Activated T-cell treated with anti-CD3 and anti-CD28 coated beads for 4 hours (primary cell): Measurements from ENCODE around the gene TBC1D26.
"Not testable (repeated sequence)": the region's sequence is repeated elsewhere in the genome, so short reads cannot be mapped to it uniquely, and the experiment has no call there.

Source experiments
- DNase-seq: peaks from one replicate; pipeline ENCODE4 v3.0.0-alpha.2; 2020

The TBC1D26 gene

GRCh38 chr17:15731900-15732299 is at the start of gene TBC1D26:
TSS of gene TBC1D26 (plus strand) at chr17:15732283. CDS start at chr17:15735349, 3,066 bp downstream.
- DNase-seq, result not testable (repeated sequence)

GRCh38 chr17:15683135-15683534 is 48.9 kb upstream of the TBC1D26 start:
- DNase-seq, result not testable (repeated sequence)

DNA sequence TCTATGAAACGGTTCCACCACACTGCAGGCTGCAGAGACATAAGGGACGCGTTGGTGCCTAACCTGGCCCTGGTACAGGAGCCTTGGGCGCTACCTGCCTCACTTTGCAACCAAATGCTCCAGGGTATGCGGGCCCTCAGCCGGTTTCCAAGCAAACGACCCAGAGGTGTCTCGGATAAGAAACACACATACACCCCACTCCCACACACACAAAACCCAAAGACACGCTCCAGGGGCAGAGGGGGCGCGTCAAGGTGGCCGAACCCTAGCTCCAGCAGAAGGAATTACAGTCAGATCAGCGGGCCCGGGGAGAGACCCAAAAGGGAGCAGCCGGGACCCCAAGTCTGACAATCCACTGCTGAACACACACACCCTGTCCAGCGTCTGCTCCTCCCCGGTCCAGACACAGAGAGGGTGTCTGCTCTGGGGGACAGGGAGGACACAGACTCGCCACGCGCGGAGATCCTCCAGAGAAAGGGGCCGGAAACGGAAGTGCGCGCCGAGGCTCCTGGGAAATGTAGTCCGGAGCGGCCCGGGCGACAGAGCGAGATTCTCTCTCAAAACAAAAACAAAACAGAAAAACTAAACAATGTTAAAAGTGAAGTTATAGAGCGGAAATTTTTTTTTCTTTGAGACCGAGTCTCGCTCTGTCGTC is 48.1 kb upstream of the TBC1D26 start, which contains the start of gene TRIM16:
Gene TRIM16, minus strand, starts transcription at position 488 of the 655 bp plus-strand sequence. CDS start 32,702 bp downstream, outside the sequence.
- DNase-seq, result peak; percentile 70

DNA sequence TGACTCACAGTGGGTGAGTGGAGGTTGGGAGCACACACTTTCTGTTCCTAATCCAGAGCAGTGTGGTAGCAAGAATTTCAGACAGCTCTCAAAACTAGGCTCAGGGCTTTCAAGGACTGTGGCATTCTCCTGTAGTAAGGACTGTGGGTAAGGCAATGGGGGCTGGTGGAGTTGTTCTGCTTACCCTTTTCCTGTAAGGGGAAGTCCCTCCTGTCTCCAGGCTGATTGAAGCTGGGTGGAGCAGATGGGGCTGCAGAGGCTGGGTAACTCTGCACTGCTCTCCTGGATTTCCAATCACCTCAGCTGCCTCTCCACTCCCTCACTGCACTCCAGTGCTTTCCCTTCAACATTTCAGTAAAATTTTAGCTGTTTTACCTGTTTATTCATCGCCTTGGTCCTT is 44.6 kb upstream of the TBC1D26 start:
- DNase-seq, result not testable (repeated sequence)

GRCh38 chr17:15698967-15699366 is 33.1 kb upstream of the TBC1D26 start:
- DNase-seq, result not testable (repeated sequence)

DNA sequence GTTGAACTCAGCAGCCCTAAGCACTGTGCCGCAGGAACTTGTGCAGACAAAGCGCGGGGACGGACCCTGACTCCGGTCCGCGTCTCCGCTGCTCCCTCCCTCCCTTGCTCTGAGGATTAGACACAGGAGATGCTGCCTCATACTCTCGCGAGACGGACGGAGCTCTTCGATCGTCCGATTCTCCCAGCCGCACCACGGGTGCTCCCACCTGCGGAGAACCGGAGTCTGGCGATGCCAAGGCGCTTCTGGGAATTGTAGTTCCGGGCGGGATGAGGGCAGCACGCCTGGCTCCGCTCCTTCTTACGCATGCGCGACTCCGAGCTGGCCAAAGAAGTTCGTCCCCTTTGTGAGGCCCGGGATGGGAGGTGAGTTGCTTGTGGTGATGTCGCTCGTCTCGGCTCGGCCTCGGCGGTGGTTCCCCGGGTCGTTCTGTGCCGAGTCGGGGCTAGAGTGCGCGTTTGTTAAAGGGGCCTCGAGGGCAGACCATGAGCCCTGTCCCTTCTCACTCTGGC is 32.6 kb upstream of the TBC1D26 start, which contains the start of gene ZNF286A:
Gene ZNF286A, plus strand, starts transcription at position 340 of the 512 bp plus-strand sequence. CDS start 578 bp downstream, outside the sequence.
- peak; percentile 88 for DNase-seq

GRCh38 chr17:15699937-15700336 is 32.1 kb upstream of the TBC1D26 start:
- DNase-seq, result not testable (repeated sequence)

GRCh38 chr17:15704239-15704638 is 27.8 kb upstream of the TBC1D26 start:
- not testable (repeated sequence) for DNase-seq

GRCh38 chr17:15704813-15705212 is 27.3 kb upstream of the TBC1D26 start:
- not testable (repeated sequence) for DNase-seq

- not testable (repeated sequence) for DNase-seq
Observed at GRCh38 chr17:15708879-15709278, 23.2 kb upstream of the TBC1D26 start.

DNA sequence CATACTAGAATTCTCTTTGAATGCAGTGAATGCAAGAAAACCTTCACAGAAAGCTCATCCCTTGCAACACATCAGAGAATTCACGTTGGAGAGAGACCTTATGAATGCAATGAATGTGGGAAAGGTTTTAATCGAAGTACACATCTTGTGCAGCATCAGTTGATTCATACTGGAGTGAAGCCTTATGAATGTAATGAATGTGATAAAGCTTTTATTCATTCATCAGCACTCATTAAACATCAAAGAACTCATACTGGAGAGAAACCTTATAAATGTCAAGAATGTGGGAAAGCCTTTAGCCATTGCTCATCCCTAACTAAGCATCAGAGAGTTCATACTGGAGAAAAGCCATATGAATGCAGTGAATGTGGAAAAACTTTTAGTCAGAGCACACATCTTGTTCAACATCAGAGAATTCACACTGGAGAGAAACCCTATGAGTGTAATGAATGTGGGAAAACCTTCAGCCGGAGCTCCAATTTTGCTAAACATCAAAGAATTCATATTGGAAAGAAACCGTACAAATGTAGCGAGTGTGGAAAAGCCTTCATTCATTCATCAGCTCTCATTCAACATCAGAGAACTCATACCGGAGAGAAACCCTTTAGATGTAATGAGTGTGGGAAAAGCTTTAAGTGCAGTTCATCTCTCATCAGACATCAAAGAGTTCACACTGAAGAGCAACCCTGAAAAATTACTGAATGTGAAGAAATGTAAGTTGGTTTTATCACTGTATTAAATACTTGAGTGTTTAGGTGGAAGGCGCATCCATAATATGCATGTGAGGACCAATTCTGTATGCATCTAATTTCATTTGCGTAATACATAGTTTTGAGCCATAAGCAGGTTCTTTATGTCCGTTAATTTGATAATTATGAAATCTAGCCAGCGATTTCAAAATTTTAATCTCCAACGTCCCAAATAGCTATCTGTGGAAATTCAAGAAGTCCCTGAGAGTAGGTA is 15.2 kb upstream of the TBC1D26 start:
- not testable (repeated sequence) for DNase-seq

DNA sequence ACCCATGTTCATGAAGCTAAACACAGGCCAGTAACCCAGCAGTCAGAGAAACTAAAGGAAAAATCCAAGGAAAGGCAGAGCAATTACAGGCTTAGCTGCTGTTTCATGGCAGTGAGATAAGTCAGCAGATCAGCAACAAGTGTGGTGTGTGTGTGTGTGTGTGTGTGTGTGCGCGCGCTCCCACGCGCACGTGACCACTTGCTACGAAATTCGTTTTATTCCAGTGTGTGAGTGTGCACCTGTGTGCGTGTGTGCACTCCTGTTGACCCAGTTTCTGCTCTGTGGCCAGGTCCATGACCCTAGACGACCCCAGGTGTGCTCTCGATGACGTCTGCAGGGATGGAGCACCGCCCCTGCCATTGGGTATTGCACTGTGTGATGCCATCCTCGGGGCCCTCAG is 1.5 kb upstream of the TBC1D26 start:
- not testable (repeated sequence) for DNase-seq

DNA sequence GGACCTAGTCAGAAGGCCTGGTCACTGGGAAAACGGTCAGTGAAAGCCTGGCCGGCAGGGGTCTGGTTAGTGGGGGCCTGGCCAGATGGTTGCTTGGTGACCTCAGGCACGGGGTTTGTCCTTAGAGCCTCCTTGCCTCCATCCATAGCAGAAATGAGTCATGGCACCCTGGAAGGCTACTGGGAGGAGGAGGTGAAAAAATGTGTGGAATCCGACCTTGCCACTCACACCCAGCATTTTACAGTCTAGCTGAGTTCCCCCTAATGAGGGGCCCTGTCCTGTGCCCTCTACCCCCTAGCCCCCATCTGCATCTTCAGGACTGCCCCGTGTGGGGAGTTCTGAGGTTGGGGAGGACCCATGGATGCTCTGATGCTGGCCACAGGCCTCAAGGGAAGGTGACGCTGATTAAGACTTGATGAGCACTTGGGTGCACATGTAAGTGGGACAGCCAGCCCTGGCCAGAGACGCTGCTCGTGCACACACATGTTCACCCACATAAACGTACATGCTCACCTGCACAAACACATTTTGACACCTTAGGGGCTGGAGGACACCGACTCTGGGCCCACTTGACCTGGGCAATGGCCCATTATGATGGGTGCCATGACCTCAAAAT is 1.2 kb downstream of the TBC1D26 start:
- DNase-seq, result not testable (repeated sequence)

DNA sequence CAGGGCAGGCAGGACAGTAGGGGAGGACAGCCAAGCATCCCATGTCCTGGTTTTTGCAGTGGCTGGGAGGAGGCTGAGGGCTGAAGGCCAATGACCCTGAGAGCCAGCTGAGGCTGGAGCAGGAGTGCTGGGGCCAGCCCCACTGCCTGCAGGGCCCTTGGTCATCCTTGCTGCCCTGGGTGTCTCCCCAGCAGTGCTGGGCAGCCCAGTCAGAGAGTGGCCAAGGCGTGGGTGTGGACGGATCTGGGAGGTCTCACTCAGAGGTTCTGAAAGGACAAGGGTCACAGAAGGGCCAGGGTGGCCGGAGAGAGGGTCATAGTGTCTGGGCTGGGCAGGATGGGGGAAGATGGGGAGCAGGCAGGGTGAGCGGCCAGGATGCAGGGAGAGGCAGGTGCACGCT is 4.5 kb downstream of the TBC1D26 start:
- not testable (repeated sequence) for DNase-seq

DNA sequence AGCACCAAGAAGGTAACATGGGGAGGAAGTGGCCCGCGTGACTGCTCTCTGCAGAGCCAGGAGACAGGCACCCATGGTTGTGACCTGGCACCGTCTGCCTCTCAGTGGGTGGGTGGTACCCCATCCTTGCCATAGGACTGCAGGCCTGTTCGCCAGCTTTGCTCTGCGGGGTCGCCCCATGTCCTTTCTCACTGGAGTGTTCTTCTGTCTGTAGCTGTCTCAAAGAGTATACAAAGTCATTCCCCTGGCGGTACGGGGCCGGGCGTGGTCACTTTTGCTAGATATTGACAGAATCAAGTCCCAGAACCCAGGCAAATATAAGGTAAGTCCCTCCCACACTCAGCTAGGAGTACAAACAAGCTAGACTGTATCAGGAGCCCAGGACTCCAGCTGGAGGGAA is 6.0 kb downstream of the TBC1D26 start:
- no peak for DNase-seq

GRCh38 chr17:15739259-15739658 is 7.2 kb downstream of the TBC1D26 start:
- DNase-seq, result not testable (repeated sequence)

DNA sequence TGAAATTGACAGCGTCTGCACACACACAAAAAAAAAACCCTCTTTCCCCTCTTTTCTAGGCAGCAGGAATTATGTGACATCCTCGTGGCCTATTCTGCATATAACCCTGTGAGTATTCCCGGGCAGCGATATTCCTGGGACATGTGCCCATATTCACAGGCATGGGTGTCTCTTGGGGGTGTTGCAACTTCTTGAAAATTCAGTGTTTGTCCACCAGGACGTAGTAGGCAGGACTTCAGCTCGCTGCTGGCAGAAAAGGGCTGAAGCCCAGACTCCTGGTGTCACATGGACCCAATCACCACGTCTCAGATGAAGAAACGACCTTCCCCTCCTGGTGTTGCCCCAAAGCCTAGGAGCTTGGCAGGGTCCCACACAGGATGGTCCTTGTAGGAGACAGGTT is 8.0 kb downstream of the TBC1D26 start:
- DNase-seq, result not testable (repeated sequence)

GRCh38 chr17:15740570-15741120 is 8.6 kb downstream of the TBC1D26 start:
- no peak for DNase-seq

- no peak for DNase-seq
Observed at GRCh38 chr17:15741624-15742023, 9.5 kb downstream of the TBC1D26 start.

DNA sequence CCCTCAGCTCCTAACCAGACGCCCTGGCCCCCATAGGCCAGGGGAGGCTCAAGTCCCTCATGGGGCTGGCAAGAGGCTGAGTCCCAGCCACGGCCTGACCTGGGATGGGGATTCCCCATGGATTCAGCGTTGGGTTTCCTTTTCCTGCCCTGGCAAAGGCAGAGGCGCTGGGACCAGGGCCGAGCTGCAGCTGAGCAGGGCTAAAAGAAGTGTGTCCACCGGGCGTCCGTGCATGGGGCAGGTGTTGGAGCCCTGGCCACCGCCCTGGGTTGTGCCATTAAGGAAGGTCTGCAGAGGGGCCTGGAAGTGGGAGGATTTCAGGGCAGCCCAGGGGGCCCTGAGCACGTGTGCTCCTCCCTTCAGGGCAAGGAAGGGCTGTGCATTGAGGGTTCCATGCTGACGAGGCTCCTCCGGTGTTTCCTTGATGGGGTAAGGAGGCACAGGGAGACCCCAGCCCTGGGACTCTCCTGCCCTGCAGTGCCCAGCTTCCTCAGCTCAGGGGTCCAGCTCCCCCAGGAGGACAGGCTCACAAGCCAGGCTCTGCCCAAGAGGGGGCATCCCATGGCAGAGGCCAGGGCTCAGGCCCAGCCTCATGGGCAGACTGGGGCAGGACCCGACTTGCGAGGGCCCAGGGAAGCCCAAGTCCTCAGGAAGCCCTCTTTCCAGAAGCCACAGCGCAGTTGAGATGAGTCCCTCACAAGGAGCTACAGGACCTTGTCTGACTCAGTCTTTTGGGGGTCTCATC is 10.1 kb downstream of the TBC1D26 start:
- no peak for DNase-seq

DNA sequence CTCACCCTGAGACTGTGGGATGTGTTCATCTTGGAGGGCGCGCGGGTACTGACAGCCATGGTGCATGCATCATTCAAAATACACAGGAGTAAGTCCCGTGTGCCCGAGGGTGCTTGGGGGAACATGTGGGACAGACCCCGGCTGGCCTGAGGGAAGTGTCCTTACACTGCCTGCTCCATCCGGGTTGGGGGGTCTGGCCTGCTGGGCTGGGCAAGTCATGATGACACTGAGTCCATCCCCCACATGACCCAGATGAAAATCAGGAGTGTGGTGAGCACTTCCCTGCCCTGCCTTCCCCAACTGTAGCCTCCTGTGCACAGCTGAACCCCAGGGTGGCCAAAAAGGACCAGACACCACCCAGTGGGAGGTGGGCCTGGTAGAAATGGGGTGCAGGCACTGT is 10.8 kb downstream of the TBC1D26 start:
- no peak for DNase-seq
